HG03558 (cell line): ENCODE data around the gene ESR2.

Experiments
- ATAC-seq: cut with Tn5 transposase; IDR thresholded peaks from one replicate; pipeline ENCODE4 v1.9.1; 2021; ENCODE audit warnings: moderate number of reproducible peaks; ENCODE audit not compliant: unreplicated experiment; ENCODE audit errors: extremely low read depth

The ESR2 gene

GRCh38 chr14:64272019-64272418 lies 22.2 kb downstream of the ESR2 start:
- no peak for ATAC-seq

- no peak for ATAC-seq
Measured at GRCh38 chr14:64266239-64266638, 27.9 kb downstream of the ESR2 start.

GRCh38 chr14:64265222-64265621 lies 28.9 kb downstream of the ESR2 start:
- ATAC-seq = no peak

- ATAC-seq = no peak
Measured at GRCh38 chr14:64260418-64260817, 33.8 kb downstream of the ESR2 start.

- no peak for ATAC-seq
Measured at GRCh38 chr14:64255756-64256155, 38.4 kb downstream of the ESR2 start.

- ATAC-seq = no peak
Measured at GRCh38 chr14:64253672-64254071, 40.5 kb downstream of the ESR2 start.

- no peak for ATAC-seq
Measured at GRCh38 chr14:64249363-64249762, 44.8 kb downstream of the ESR2 start.

GRCh38 chr14:64248689-64249088 lies 45.5 kb downstream of the ESR2 start:
- ATAC-seq = no peak

GRCh38 chr14:64247195-64247594 lies 47.0 kb downstream of the ESR2 start:
- no peak for ATAC-seq

GRCh38 chr14:64246688-64247087 lies 47.5 kb downstream of the ESR2 start:
- ATAC-seq = no peak

GRCh38 chr14:64245491-64245890 lies 48.7 kb downstream of the ESR2 start:
- no peak for ATAC-seq

- ATAC-seq = no peak
Measured at GRCh38 chr14:64244279-64244678, 49.9 kb downstream of the ESR2 start.

GRCh38 chr14:64238631-64239030 lies 55.5 kb downstream of the ESR2 start:
- ATAC-seq = no peak

GRCh38 chr14:64238049-64238448 lies 56.1 kb downstream of the ESR2 start:
- ATAC-seq = no peak

- peak; percentile 35 for ATAC-seq
Measured at GRCh38 chr14:64235652-64236640, 58.2 kb downstream of the ESR2 start.

- ATAC-seq = no peak
Measured at GRCh38 chr14:64234877-64235651, 59.1 kb downstream of the ESR2 start.

- no peak for ATAC-seq
Measured at GRCh38 chr14:64233531-64234190, 60.5 kb downstream of the ESR2 start.

- no peak for ATAC-seq
Measured at GRCh38 chr14:64232944-64233343, 61.2 kb downstream of the ESR2 start.

GRCh38 chr14:64232095-64232838 lies 61.9 kb downstream of the ESR2 start:
- peak; percentile 34 for ATAC-seq

- no peak for ATAC-seq
Measured at GRCh38 chr14:64229489-64229888, 64.7 kb downstream of the ESR2 start.
